Fibroblast of mammary gland (primary cell): ENCODE measurements around the gene CACNA1B.

Source experiments
- DNase-seq: peaks from one replicate; pipeline ENCODE4 v3.0.0-alpha.2; 2010; ENCODE audit warnings: low read depth
- H3K4me3 ChIP-seq: 2 replicates; pipeline ENCODE4 v1.5.1; 2011; ENCODE audit warnings: low read depth, mild to moderate bottlenecking, low read length, moderate library complexity; ENCODE audit not compliant: control insufficient read depth
- TF ChIP-seq, protein P1 (sequence below): conservative IDR thresholded peaks from 2 replicates; pipeline ENCODE4 v1.5.1; 2011; ENCODE audit warnings: low read depth, low read length, inconsistent platforms; ENCODE audit not compliant: control insufficient read depth, insufficient read depth

CACNA1B gene

DNA sequence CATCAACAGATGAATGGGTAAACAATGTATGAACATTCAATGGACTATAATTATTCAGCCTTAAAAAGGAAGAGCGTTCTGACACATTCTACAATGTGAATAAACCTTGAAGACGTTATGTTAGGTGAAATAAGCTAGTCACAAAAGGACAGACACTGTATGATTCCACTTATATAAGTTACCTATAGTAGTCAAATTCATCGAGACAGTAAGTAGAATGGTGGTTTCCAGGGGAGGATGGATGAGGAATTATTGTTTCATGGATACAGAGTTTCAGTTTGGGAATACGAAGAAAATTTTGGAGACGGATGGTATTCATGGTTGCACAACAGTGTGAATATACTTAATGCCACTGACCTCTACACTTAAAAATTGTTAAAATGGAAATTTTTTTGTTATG, 216.4 kb downstream of the CACNA1B start:
- TF ChIP-seq, protein P1, sequence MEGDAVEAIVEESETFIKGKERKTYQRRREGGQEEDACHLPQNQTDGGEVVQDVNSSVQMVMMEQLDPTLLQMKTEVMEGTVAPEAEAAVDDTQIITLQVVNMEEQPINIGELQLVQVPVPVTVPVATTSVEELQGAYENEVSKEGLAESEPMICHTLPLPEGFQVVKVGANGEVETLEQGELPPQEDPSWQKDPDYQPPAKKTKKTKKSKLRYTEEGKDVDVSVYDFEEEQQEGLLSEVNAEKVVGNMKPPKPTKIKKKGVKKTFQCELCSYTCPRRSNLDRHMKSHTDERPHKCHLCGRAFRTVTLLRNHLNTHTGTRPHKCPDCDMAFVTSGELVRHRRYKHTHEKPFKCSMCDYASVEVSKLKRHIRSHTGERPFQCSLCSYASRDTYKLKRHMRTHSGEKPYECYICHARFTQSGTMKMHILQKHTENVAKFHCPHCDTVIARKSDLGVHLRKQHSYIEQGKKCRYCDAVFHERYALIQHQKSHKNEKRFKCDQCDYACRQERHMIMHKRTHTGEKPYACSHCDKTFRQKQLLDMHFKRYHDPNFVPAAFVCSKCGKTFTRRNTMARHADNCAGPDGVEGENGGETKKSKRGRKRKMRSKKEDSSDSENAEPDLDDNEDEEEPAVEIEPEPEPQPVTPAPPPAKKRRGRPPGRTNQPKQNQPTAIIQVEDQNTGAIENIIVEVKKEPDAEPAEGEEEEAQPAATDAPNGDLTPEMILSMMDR, result no peak
- no peak overlapping the region for H3K4me3 ChIP-seq
- DNase-seq, result no peak

DNA sequence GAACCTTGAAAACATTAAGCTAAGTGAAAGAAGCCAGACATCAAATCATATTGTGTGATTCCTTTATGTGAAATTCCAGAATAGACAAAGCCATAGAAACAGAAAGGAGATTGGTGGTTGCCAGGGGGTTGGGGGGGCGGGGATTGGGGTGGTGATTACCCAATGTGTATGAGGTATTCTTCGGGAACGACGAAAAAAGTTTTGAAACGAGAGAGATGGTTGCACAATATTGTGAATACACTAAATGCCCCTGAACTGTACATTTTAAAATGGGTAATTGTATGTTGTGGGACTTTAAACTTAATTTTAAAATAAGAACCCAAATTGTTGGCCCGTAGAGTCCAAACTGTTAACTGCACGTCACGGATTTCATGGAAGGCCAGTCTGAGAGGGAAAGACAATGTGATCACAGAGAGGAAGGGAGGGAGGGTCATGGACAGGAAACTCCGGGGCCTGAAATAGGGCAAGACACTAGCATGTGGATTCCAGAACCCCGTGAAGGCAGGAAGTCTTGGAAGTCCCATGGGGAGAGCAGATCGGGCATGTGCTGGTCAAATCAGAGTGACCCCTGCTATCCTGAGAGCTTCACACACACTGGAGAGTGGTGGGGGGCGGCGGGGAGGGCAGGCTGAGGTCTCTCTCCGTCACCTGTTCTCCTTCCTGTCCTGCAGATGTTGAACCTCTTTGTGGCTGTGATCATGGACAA, 218.4 kb downstream of the CACNA1B start:
- DNase-seq, result no peak
- TF ChIP-seq, protein P1, result no peak
- H3K4me3 ChIP-seq, result no peak overlapping the region

DNA sequence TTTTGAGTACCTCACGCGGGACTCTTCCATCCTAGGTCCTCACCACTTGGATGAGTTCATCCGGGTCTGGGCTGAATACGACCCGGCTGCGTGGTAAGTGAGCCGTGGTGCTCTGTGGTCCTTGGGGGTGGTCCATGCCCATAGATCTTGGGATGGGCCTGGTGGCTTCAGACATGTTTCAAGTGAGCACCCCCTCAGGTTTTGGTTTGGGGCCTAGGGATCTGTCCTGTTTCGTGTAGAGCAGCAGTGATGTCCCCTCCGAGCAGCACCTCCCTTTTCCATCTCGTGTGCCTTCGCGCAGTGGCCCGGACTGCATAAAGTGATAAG, 218.9 kb downstream of the CACNA1B start:
- no peak overlapping the region for H3K4me3 ChIP-seq
- no peak for DNase-seq
- TF ChIP-seq, protein P1, result no peak

DNA sequence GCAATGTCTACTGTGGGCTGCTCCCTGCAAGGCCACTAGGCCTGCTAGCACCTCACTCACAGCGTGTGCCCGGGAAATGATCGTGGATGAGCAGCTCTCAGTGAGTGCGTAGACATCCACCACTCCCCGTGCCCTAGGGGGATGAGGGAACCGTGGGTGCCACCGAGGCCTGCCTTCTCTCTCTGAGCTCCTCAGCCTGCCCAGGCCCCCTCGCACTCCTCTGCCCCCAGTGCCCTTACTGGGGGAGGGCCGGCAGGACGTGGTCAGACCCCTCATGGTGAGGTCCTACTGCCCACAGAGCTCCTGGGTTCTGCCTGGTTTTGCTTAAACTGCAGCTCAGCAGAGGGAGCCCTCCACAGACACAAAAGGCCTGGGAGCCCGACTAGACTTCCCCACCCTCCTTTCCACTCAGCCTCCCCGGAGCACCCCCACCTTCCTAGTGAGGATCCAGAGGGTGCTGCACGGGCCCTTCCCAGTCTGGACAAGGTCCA, 220.0 kb downstream of the CACNA1B start:
- H3K4me3 ChIP-seq, result no peak overlapping the region
- TF ChIP-seq, protein P1, result no peak
- DNase-seq, result no peak

DNA sequence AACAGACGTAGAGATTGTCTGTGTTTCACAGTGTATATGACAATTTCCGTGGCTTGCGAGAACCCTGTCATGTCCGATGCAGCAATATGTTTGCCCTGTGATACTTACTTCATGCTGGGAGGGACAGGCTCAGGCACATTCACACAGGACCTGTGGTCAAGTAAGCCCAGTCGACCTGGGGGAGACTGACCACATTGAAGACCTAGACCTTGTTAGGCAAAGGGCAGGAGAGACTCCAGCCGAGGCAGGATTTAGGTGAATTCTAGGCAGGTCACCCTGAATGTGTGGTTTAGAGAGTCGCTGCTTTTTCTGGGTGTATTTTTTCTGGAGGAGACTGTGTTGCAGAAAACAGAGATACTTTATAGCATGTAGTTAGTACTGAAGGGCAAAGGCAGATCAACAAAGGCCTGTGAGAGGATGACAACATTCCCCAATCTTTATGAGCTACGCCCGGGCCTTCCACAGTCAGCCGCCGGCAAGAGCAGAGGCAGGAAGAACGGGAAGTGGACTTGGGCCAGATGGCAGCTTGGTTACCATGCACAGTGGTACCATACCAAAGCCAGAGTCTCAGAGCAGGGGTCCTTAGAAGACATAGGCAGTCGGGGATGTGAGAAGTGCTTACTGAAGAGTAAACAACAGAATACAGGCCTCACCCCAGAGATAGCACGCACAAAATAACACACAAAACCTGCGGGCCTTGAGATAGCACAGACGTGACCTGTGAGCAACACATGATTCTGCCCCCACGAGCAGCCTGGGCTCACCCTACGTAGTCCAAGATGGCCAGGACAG, 220.7 kb downstream of the CACNA1B start:
- TF ChIP-seq, protein P1, result no peak
- H3K4me3 ChIP-seq, result no peak overlapping the region
- DNase-seq, result no peak

DNA sequence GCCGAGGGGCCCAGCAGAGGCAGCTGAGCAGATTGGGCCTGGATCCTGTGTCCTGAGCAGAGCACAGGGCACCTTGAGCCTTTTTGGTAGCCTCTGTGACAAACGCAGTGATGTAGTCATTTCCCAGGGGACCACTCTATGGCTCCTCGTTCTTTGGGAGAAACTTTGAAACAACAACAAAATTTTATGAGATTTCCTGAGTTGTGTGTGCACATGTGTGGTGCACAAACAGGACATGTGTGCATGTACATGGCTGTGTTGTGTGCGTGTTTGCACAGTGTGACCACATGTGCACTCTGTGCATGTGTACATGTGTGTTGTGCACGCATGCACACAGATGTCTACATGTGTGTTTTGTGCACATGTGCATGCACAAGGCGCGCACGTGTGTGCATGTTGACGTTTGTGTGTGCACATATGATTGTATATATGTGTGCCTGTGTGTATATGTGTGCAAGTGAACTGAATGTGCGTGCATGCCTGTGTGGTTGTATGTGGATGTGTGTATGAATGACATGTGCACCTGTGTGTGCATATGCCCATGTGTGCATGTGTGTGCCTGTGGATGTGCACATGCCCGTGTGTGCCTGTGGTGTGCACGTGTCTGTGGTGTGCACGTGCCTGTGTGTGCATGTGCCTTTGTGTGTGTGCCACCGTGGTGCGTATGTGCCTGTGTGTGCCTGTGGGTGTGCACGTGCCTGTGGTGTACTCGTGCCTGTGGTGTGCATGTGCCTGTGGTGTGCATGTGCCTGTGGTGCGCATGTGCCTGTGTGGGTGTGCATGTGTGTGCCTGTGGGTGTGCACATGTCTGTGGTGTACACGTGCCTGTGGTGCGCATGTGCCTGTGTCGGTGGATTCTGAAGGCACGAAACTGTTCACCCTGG, 221.6 kb downstream of the CACNA1B start:
- H3K4me3 ChIP-seq, result no peak overlapping the region
- DNase-seq, result no peak
- TF ChIP-seq, protein P1, result no peak
